ENCODE data around the gene P2RY6. TPM values are rescaled to one million over a fixed set of nuclear protein-coding genes. Genes with fewer than 3 reads are reported as not detected.

P2RY6 gene
- total RNA-seq, 2 experiments from 2014 or later, result not detected

- Histone ChIP-seq H3K27me3 (ENCODE audit: control insufficient read depth in 1 of 2, insufficient read depth in 2 of 2, low read length in 2 of 2) (no peaks in the 10 kb centered on the region), H3K27ac (ENCODE audit: low read depth in 1 of 2, low read length in 2 of 2) (no peak overlapping the region), H3K4me1 (ENCODE audit: insufficient read depth, low read length) (no peaks in the 10 kb centered on the region), H3K36me3 (ENCODE audit: insufficient read depth, low read length) (no peaks in the 10 kb centered on the region), H3K4me3 (ENCODE audit: low read length) (no peak overlapping the region), H3K9me3 (ENCODE audit: control insufficient read depth in 1 of 2, insufficient read depth in 1 of 2, low read length in 2 of 2) (no peaks in the 10 kb centered on the region)
- ATAC-seq (ENCODE audit: poor library complexity) (no peak), DNase-seq (no peak)
- no peaks in the 10 kb centered on the region for H3K9me3 Mint-ChIP-seq
- ChIA-PET POLR2A (no interaction called here), CTCF (no interaction called here)
- intact Hi-C loops (cut with DNase I, micrococcal nuclease), result no loop called here
- H3K4me1 Mint-ChIP-seq (ENCODE audit: low read depth), result no peaks in the 10 kb centered on the region
- H3K27ac Mint-ChIP-seq, result no peak overlapping the region
- no peak for TF ChIP-seq CTCF (IDR thresholded peaks at IDR 0.05)
- no peaks in the 10 kb centered on the region for H3K36me3 Mint-ChIP-seq (ENCODE audit: low read depth)
- no peak overlapping the region for H3K4me3 Mint-ChIP-seq
- no peaks in the 10 kb centered on the region for H3K27me3 Mint-ChIP-seq
Measured at GRCh38 chr11:73344191-73344607, 72.1 kb downstream of the P2RY6 start.

GRCh38 chr11:73345481-73346160 is 73.5 kb downstream of the P2RY6 start:
- Histone ChIP-seq H3K4me1 (ENCODE audit: insufficient read depth, low read length) (no peaks in the 10 kb centered on the region), H3K9me3 (ENCODE audit: control insufficient read depth in 1 of 2, insufficient read depth in 1 of 2, low read length in 2 of 2) (no peaks in the 10 kb centered on the region), H3K36me3 (ENCODE audit: insufficient read depth, low read length) (no peaks in the 10 kb centered on the region), H3K27ac (ENCODE audit: low read depth in 1 of 2, low read length in 2 of 2) (no peak overlapping the region), H3K27me3 (ENCODE audit: control insufficient read depth in 1 of 2, insufficient read depth in 2 of 2, low read length in 2 of 2) (no peaks in the 10 kb centered on the region), H3K4me3 (ENCODE audit: low read length) (no peak overlapping the region)
- ATAC-seq (ENCODE audit: poor library complexity) (no peak), DNase-seq (no peak)
- Mint-ChIP-seq H3K27ac (no peak overlapping the region), H3K4me1 (ENCODE audit: low read depth) (no peaks in the 10 kb centered on the region), H3K4me3 (no peak overlapping the region), H3K36me3 (ENCODE audit: low read depth) (no peaks in the 10 kb centered on the region), H3K27me3 (no peaks in the 10 kb centered on the region), H3K9me3 (no peaks in the 10 kb centered on the region)
- TF ChIP-seq CTCF (IDR thresholded peaks at IDR 0.05), result no peak
- intact Hi-C loops (cut with DNase I, micrococcal nuclease), result no loop called here
- POLR2A ChIA-PET, result no interaction called here
- CTCF ChIA-PET, result no interaction called here

- Histone ChIP-seq H3K27me3 (ENCODE audit: control insufficient read depth in 1 of 2, insufficient read depth in 2 of 2, low read length in 2 of 2) (no peaks in the 10 kb centered on the region), H3K4me1 (ENCODE audit: insufficient read depth, low read length) (peaks cover 2% of the 10 kb centered on the region), H3K36me3 (ENCODE audit: insufficient read depth, low read length) (no peaks in the 10 kb centered on the region), H3K4me3 (ENCODE audit: low read length) (no peak overlapping the region), H3K9me3 (ENCODE audit: control insufficient read depth in 1 of 2, insufficient read depth in 1 of 2, low read length in 2 of 2) (no peaks in the 10 kb centered on the region), H3K27ac (ENCODE audit: low read depth in 1 of 2, low read length in 2 of 2) (no peak overlapping the region)
- no peaks in the 10 kb centered on the region for H3K27me3 Mint-ChIP-seq
- no peaks in the 10 kb centered on the region for H3K36me3 Mint-ChIP-seq (ENCODE audit: low read depth)
- no peak overlapping the region for H3K27ac Mint-ChIP-seq
- no peak overlapping the region for H3K4me3 Mint-ChIP-seq
- TF ChIP-seq CTCF (IDR thresholded peaks at IDR 0.05), result no peak
- intact Hi-C loops (cut with DNase I, micrococcal nuclease), result no loop called here
- H3K9me3 Mint-ChIP-seq, result no peaks in the 10 kb centered on the region
- POLR2A ChIA-PET, result no interaction called here
- CTCF ChIA-PET, result no interaction called here
- no peaks in the 10 kb centered on the region for H3K4me1 Mint-ChIP-seq (ENCODE audit: low read depth)
- ATAC-seq (ENCODE audit: poor library complexity) (no peak), DNase-seq (no peak)
Measured at GRCh38 chr11:73346186-73346935, 74.2 kb downstream of the P2RY6 start.
